GM03348 (cell line): ENCODE results near the gene CHD9NB.
"Not testable (repeated sequence)": the region's sequence is repeated elsewhere in the genome, so short reads cannot be mapped to it uniquely, and the experiment has no call there.

Source experiments
- DNase-seq: peaks from one replicate; pipeline ENCODE4 v3.0.0; 2012; ENCODE audit warnings: low spot score

The CHD9NB gene

GRCh38 chr16:53056392-53056881 is 3.7 kb upstream of the CHD9NB start:
- DNase-seq = peak; percentile 37

- DNase-seq = peak; percentile 65
Observed at GRCh38 chr16:53055541-53056391, 3.1 kb upstream of the CHD9NB start.

- peak; percentile 94 for DNase-seq
Observed at GRCh38 chr16:53054670-53055485, 2.2 kb upstream of the CHD9NB start, which contains the start of gene CHD9. TSS of gene CHD9 (plus strand) at chr16:53054991. CDS start at chr16:53156090, 101,099 bp downstream.

GRCh38 chr16:53053967-53054669 is 1.4 kb upstream of the CHD9NB start:
- DNase-seq = peak; percentile 32

- not testable (repeated sequence) for DNase-seq
Observed at GRCh38 chr16:53051255-53051654, 1.4 kb downstream of the CHD9NB start.

GRCh38 chr16:53048139-53048915 is 4.4 kb downstream of the CHD9NB start:
- no peak for DNase-seq

- DNase-seq = not testable (repeated sequence)
Observed at GRCh38 chr16:53047515-53047914, 5.2 kb downstream of the CHD9NB start.

GRCh38 chr16:53045341-53046220 is 7.1 kb downstream of the CHD9NB start:
- DNase-seq = no peak

GRCh38 chr16:53043986-53044601 is 8.6 kb downstream of the CHD9NB start:
- no peak for DNase-seq

GRCh38 chr16:53043428-53043831 is 9.3 kb downstream of the CHD9NB start:
- peak; percentile 38 for DNase-seq

GRCh38 chr16:53042235-53042701 is 10.4 kb downstream of the CHD9NB start:
- DNase-seq = no peak

GRCh38 chr16:53041320-53042051 is 11.2 kb downstream of the CHD9NB start:
- DNase-seq = peak; percentile 67

GRCh38 chr16:53040788-53041187 is 11.9 kb downstream of the CHD9NB start:
- no peak for DNase-seq

GRCh38 chr16:53036711-53037110 is 16.0 kb downstream of the CHD9NB start:
- DNase-seq = not testable (repeated sequence)

- DNase-seq = no peak
Observed at GRCh38 chr16:53036066-53036465, 16.6 kb downstream of the CHD9NB start.

- DNase-seq = no peak
Observed at GRCh38 chr16:53035176-53035942, 17.3 kb downstream of the CHD9NB start.

- no peak for DNase-seq
Observed at GRCh38 chr16:53034306-53034705, 18.4 kb downstream of the CHD9NB start.

- no peak for DNase-seq
Observed at GRCh38 chr16:53031323-53031942, 21.3 kb downstream of the CHD9NB start.
